Ovary (tissue), 3 donors: ENCODE measurements around the gene OR6K2.

Experiments
- POLR2A ChIP-seq: fragments of 450-650 bp; IDR thresholded peaks from one replicate; pipeline ENCODE4 v1.6.1; 2017; ENCODE audit warnings: antibody characterized with exemption, mild to moderate bottlenecking, moderate library complexity
- TF ChIP-seq, protein P1 (sequence below), 3 donors: fragments of 450-650 bp in 2 of 3; fragments of 200-600 bp in 1 of 3; IDR thresholded peaks; one replicate each; pipeline versions ENCODE4 v1.5.1 to v1.8.0; 2016 to 2022; ENCODE audit warnings: antibody characterized with exemption in 3 of 3, mild to moderate bottlenecking in 1 of 3
- donor health status: DM: no; HTN: no; CAD: no.

DNA sequence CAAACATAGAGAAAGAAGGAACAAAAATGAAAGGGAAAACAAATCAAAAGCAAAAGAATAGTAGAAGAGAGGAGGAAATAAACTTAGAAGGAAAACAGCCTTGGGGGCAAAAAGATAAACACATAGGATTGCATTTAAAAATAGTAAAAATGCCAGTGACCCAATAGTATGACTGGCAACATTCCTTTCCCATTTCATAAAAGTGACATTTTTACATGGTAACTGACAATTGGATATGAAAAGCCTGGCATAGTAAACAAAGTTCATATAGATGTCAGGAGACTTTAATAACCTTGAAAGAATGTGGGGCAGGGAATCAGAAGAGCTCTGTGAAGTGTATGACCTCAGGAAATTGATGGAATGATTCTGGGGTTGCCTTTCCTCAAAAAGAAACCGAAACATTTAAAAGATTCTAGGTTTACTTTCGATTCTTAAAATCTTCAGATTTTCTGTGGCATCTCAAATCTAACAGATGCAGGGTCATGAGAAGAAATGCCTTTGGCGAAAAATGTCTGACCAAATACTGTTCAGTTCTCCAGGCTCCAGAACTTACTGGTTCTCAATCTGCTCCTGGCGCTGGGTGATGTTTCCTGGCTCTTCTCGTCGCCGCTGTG, 47.6 kb downstream of the OR6K2 start:
- TF ChIP-seq, protein P1, sequence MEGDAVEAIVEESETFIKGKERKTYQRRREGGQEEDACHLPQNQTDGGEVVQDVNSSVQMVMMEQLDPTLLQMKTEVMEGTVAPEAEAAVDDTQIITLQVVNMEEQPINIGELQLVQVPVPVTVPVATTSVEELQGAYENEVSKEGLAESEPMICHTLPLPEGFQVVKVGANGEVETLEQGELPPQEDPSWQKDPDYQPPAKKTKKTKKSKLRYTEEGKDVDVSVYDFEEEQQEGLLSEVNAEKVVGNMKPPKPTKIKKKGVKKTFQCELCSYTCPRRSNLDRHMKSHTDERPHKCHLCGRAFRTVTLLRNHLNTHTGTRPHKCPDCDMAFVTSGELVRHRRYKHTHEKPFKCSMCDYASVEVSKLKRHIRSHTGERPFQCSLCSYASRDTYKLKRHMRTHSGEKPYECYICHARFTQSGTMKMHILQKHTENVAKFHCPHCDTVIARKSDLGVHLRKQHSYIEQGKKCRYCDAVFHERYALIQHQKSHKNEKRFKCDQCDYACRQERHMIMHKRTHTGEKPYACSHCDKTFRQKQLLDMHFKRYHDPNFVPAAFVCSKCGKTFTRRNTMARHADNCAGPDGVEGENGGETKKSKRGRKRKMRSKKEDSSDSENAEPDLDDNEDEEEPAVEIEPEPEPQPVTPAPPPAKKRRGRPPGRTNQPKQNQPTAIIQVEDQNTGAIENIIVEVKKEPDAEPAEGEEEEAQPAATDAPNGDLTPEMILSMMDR (IDR thresholded peaks at IDR 0.05): no peak
- no peak for TF ChIP-seq POLR2A
